ENCODE results near the gene MAP3K4. TPM values are rescaled to one million over a fixed set of nuclear protein-coding genes. Genes with fewer than 3 reads are reported as not detected.

MAP3K4 gene
- polyA plus RNA-seq, 1 donor from 2014 or later = 31.0 TPM

DNA sequence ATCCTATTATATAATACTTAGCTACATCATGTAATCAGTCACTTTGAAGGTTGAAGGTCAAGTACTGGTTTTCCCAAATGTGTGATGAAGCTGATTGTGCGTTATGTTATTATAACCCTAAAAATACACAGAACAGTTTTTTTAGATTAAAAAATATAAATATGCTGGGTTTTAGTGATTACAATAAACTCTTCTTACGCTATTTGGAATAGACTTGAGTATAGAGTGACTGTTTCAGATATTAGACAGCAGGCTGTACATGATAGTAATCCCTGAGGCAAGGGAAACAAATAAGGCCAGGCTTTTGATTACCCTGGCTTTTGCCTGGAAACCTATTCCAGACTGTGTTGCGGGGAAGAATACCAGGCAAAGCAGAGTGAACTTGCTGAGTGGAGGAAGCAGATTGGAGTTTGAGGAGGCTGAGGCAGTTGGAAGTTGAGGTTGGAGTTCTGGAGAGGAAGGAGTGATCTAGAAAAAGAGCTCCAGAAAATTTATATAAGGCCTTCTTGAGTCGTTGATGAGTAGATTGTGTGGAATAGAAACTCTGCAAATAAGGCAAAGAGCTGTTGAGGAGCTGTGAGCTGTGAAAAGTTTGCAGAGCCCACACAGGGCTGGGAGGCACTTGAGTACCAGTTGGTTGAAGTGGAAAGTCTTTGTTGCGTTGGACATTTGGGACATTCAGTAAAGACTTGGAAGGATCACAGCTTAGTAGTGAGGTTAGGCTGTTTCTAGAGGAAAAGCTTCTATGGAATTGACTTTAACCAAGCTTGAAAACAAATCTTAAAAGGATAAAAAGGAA is 26.4 kb downstream of the MAP3K4 start:
- TF ChIP-seq REST (IDR thresholded peaks at IDR 0.05; ENCODE audit: borderline replicate concordance) (no peak), EZH2 (IDR thresholded peaks at IDR 0.05; ENCODE audit: borderline replicate concordance, insufficient read depth, low read length, poor library complexity, severe bottlenecking) (no peak), POLR2AphosphoS5 (IDR thresholded peaks at IDR 0.05) (no peak), EP300 (conservative IDR thresholded peaks at IDR 0.05; ENCODE audit: poor library complexity, severe bottlenecking) (no peak), MXI1 (conservative IDR thresholded peaks at IDR 0.05; ENCODE audit: poor library complexity, severe bottlenecking) (no peak), SMC3 (conservative IDR thresholded peaks at IDR 0.05; ENCODE audit: poor library complexity) (no peak), TAF1 (IDR thresholded peaks at IDR 0.05; ENCODE audit: low read depth) (no peak), RAD21 (conservative IDR thresholded peaks at IDR 0.05) (no peak)
- TF ChIP-seq, protein P1, sequence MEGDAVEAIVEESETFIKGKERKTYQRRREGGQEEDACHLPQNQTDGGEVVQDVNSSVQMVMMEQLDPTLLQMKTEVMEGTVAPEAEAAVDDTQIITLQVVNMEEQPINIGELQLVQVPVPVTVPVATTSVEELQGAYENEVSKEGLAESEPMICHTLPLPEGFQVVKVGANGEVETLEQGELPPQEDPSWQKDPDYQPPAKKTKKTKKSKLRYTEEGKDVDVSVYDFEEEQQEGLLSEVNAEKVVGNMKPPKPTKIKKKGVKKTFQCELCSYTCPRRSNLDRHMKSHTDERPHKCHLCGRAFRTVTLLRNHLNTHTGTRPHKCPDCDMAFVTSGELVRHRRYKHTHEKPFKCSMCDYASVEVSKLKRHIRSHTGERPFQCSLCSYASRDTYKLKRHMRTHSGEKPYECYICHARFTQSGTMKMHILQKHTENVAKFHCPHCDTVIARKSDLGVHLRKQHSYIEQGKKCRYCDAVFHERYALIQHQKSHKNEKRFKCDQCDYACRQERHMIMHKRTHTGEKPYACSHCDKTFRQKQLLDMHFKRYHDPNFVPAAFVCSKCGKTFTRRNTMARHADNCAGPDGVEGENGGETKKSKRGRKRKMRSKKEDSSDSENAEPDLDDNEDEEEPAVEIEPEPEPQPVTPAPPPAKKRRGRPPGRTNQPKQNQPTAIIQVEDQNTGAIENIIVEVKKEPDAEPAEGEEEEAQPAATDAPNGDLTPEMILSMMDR (IDR thresholded peaks at IDR 0.05; ENCODE audit: poor library complexity, severe bottlenecking) = no peak
- Histone ChIP-seq H3K9ac (ENCODE audit: low read length) (no peak overlapping the region), H3K27me3 (ENCODE audit: insufficient read depth, low read depth, low read length) (no peaks in the 10 kb centered on the region), H3K36me3 (ENCODE audit: insufficient read depth, low read length) (no peaks in the 10 kb centered on the region), H3K4me3 (ENCODE audit: low read length) (no peak overlapping the region), H3K9me3 (ENCODE audit: low read length) (no peaks in the 10 kb centered on the region), H3F3A (ENCODE audit: insufficient read depth, low read length, poor library complexity, severe bottlenecking) (no peaks in the 10 kb centered on the region), H4K20me1 (ENCODE audit: insufficient read depth) (no peaks in the 10 kb centered on the region), H3K27ac (ENCODE audit: low read length) (no peak overlapping the region), H3K4me2 (ENCODE audit: low read length) (no peak overlapping the region), H3K79me2 (replicated peaks; ENCODE audit: insufficient read depth, low read length) (peaks cover 31% of the 10 kb centered on the region), H3K9me2 (ENCODE audit: insufficient read depth, low read length) (no peaks in the 10 kb centered on the region), H2AFZ (ENCODE audit: low read depth, low read length) (no peak overlapping the region)

- Histone ChIP-seq H3K4me2 (ENCODE audit: low read length) (no peak overlapping the region), H3K79me2 (replicated peaks; ENCODE audit: insufficient read depth, low read length) (peaks cover 26% of the 10 kb centered on the region), H4K20me1 (ENCODE audit: insufficient read depth) (no peaks in the 10 kb centered on the region), H2AFZ (ENCODE audit: low read depth, low read length) (no peak overlapping the region), H3K27me3 (ENCODE audit: insufficient read depth, low read depth, low read length) (no peaks in the 10 kb centered on the region), H3K36me3 (ENCODE audit: insufficient read depth, low read length) (no peaks in the 10 kb centered on the region), H3K9me2 (ENCODE audit: insufficient read depth, low read length) (no peaks in the 10 kb centered on the region), H3K9ac (ENCODE audit: low read length) (no peak overlapping the region), H3K9me3 (ENCODE audit: low read length) (no peaks in the 10 kb centered on the region), H3K27ac (ENCODE audit: low read length) (no peak overlapping the region), H3K4me3 (ENCODE audit: low read length) (no peak overlapping the region), H3F3A (ENCODE audit: insufficient read depth, low read length, poor library complexity, severe bottlenecking) (no peaks in the 10 kb centered on the region)
- TF ChIP-seq REST (IDR thresholded peaks at IDR 0.05; ENCODE audit: borderline replicate concordance) (no peak), POLR2AphosphoS5 (IDR thresholded peaks at IDR 0.05) (no peak), EZH2 (IDR thresholded peaks at IDR 0.05; ENCODE audit: borderline replicate concordance, insufficient read depth, low read length, poor library complexity, severe bottlenecking) (no peak), SMC3 (conservative IDR thresholded peaks at IDR 0.05; ENCODE audit: poor library complexity) (no peak), MXI1 (conservative IDR thresholded peaks at IDR 0.05; ENCODE audit: poor library complexity, severe bottlenecking) (no peak), RAD21 (conservative IDR thresholded peaks at IDR 0.05) (no peak), EP300 (conservative IDR thresholded peaks at IDR 0.05; ENCODE audit: poor library complexity, severe bottlenecking) (no peak), TAF1 (IDR thresholded peaks at IDR 0.05; ENCODE audit: low read depth) (no peak)
- TF ChIP-seq, protein P1 (IDR thresholded peaks at IDR 0.05; ENCODE audit: poor library complexity, severe bottlenecking) = no peak
Measured at GRCh38 chr6:161019324-161019839, 27.8 kb downstream of the MAP3K4 start.
